ENCODE results near the gene ARID1B.

Gene ARID1B

DNA sequence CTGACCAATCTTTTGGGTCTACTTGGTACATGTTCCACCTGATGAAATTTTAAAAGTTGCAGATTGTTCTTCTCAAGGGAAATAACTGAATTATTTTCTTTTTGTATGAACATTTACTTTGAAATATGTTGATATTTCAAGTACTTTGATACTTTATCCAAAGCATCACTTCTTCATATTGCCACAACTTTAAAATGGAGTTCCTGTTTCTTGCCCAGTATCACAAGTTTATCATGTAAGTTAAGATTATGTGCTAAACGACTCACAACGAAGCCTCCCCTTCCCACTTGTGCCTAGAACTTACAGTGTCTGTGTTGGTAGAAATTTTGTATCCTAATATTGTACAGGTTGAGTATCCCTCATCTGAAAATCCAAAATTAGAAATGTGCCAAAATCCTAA lies 108.4 kb downstream of the ARID1B start:
- no peak overlapping the region for H3K4me3 ChIP-seq (replicated peaks; ENCODE audit: low read depth, low read length)
- no peak for DNase-seq (ENCODE audit: extremely low read depth, low read depth)
- TF ChIP-seq, protein P1, sequence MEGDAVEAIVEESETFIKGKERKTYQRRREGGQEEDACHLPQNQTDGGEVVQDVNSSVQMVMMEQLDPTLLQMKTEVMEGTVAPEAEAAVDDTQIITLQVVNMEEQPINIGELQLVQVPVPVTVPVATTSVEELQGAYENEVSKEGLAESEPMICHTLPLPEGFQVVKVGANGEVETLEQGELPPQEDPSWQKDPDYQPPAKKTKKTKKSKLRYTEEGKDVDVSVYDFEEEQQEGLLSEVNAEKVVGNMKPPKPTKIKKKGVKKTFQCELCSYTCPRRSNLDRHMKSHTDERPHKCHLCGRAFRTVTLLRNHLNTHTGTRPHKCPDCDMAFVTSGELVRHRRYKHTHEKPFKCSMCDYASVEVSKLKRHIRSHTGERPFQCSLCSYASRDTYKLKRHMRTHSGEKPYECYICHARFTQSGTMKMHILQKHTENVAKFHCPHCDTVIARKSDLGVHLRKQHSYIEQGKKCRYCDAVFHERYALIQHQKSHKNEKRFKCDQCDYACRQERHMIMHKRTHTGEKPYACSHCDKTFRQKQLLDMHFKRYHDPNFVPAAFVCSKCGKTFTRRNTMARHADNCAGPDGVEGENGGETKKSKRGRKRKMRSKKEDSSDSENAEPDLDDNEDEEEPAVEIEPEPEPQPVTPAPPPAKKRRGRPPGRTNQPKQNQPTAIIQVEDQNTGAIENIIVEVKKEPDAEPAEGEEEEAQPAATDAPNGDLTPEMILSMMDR (IDR thresholded peaks at IDR 0.05; ENCODE audit: low read depth, low read length, missing control alignments): no peak

- DNase-seq (ENCODE audit: extremely low read depth, low read depth): no peak
Observed at GRCh38 chr6:156886409-156886808, 109.2 kb downstream of the ARID1B start.

GRCh38 chr6:156887623-156888269 lies 110.6 kb downstream of the ARID1B start:
- no peak for DNase-seq (ENCODE audit: extremely low read depth, low read depth)
- TF ChIP-seq, protein P1 (IDR thresholded peaks at IDR 0.05; ENCODE audit: low read depth, low read length, missing control alignments): no peak
- H3K4me3 ChIP-seq (replicated peaks; ENCODE audit: low read depth, low read length): no peak overlapping the region

More at GRCh38 chr6:156886409-156886808, 109.2 kb downstream of the ARID1B start:
- H3K4me3 ChIP-seq (replicated peaks; ENCODE audit: low read depth, low read length): no peak overlapping the region
- TF ChIP-seq, protein P1 (IDR thresholded peaks at IDR 0.05; ENCODE audit: low read depth, low read length, missing control alignments): no peak

GRCh38 chr6:156889469-156889868 lies 112.3 kb downstream of the ARID1B start:
- TF ChIP-seq, protein P1 (IDR thresholded peaks at IDR 0.05; ENCODE audit: low read depth, low read length, missing control alignments): no peak
- H3K4me3 ChIP-seq (replicated peaks; ENCODE audit: low read depth, low read length): no peak overlapping the region

GRCh38 chr6:156889986-156890385 lies 112.8 kb downstream of the ARID1B start:
- H3K4me3 ChIP-seq (replicated peaks; ENCODE audit: low read depth, low read length): no peak overlapping the region
- TF ChIP-seq, protein P1 (IDR thresholded peaks at IDR 0.05; ENCODE audit: low read depth, low read length, missing control alignments): no peak
- DNase-seq (ENCODE audit: extremely low read depth, low read depth): no peak

More at GRCh38 chr6:156889469-156889868, 112.3 kb downstream of the ARID1B start:
- no peak for DNase-seq (ENCODE audit: extremely low read depth, low read depth)

GRCh38 chr6:156890627-156891314 lies 113.6 kb downstream of the ARID1B start:
- no peak for DNase-seq (ENCODE audit: extremely low read depth, low read depth)
- TF ChIP-seq, protein P1 (IDR thresholded peaks at IDR 0.05; ENCODE audit: low read depth, low read length, missing control alignments): no peak
- no peak overlapping the region for H3K4me3 ChIP-seq (replicated peaks; ENCODE audit: low read depth, low read length)
